ENCODE results near the gene ACTA2.

ACTA2 gene

DNA sequence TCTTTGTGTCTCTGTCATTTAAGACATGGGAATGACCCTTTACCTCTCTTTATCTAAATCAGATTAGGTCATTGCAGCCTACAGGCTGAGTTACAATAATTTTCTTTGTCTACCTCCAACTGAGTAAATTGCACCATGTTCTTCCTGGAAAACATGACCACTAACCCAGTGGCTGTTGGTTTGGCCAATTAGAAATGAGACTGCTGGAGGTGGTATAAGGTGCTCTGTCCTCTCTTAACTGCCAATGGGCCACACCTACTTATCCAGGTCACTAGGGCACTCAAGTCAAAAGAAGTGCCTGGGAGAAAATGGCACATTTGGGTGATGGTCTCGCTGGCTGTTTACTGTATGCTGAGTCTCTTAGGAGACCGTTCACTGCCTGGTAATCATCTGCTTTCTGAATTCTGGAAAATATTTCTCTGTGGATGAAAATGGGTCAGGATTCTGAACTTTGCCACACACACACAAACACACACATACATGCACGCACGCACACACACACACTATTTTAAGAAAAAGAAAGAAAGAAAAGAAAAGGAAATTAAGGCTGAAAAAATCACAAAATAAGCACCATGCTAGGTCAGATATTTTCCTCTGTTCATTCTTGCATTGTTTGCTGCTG, 56.1 kb downstream of the ACTA2 start:
- Mint-ChIP-seq H3K36me3 (ENCODE audit: low read depth) (peaks cover 21% of the 10 kb centered on the region), H3K27me3 (no peaks in the 10 kb centered on the region), H3K4me1 (ENCODE audit: low read depth) (peaks cover 41% of the 10 kb centered on the region), H3K9me3 (no peaks in the 10 kb centered on the region), H3K4me3 (no peak overlapping the region), H3K27ac (peak overlapping the region; percentile 60)
- intact Hi-C loops (cut with micrococcal nuclease): no loop called here

DNA sequence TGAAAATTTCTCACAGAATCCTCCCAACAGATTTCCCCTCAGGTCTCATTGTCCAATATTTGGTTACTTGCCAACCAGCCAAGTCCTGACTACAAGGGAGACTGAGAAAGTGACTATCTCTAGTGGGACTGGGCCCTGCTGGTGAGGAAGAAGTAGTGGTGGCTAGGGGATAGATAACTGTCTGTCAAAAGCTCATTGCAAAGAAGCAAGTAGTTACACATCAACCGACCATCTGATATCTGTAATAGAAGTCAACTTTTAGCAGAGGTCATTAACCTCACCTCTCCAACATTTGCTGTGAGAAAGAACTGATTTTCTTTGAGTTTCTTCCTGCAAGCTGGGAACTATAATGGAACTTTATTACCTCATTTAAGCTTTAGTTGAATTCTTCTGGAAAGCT, 57.3 kb downstream of the ACTA2 start:
- Mint-ChIP-seq H3K36me3 (ENCODE audit: low read depth) (peaks cover 21% of the 10 kb centered on the region), H3K9me3 (no peaks in the 10 kb centered on the region), H3K4me3 (no peak overlapping the region), H3K27me3 (no peaks in the 10 kb centered on the region), H3K27ac (no peak overlapping the region), H3K4me1 (ENCODE audit: low read depth) (peaks cover 46% of the 10 kb centered on the region)
- intact Hi-C loops (cut with micrococcal nuclease): no loop called here

DNA sequence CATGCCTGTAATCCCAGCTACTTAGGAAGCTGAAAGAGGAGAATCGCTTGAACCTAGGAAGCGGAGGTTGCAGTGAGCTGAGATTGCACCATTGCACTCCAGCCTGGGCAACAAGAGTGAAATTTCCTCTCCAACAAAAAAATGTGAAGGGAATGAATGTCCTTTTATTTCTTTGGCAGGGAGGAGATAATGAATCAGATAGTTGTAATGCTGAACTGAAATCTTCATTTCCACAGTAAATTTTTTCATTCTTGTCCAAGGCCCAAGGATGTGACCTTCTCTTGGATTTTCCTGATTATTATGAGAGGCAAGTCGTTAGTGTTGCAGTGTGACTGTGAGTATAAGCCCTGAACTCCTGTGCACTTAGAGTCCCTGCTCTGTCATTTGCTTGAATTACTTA, 59.0 kb downstream of the ACTA2 start:
- intact Hi-C loops (cut with micrococcal nuclease): no loop called here
- Mint-ChIP-seq H3K27me3 (no peaks in the 10 kb centered on the region), H3K4me3 (no peak overlapping the region), H3K4me1 (ENCODE audit: low read depth) (peaks cover 43% of the 10 kb centered on the region), H3K9me3 (no peaks in the 10 kb centered on the region), H3K27ac (no peak overlapping the region), H3K36me3 (ENCODE audit: low read depth) (peaks cover 14% of the 10 kb centered on the region)

DNA sequence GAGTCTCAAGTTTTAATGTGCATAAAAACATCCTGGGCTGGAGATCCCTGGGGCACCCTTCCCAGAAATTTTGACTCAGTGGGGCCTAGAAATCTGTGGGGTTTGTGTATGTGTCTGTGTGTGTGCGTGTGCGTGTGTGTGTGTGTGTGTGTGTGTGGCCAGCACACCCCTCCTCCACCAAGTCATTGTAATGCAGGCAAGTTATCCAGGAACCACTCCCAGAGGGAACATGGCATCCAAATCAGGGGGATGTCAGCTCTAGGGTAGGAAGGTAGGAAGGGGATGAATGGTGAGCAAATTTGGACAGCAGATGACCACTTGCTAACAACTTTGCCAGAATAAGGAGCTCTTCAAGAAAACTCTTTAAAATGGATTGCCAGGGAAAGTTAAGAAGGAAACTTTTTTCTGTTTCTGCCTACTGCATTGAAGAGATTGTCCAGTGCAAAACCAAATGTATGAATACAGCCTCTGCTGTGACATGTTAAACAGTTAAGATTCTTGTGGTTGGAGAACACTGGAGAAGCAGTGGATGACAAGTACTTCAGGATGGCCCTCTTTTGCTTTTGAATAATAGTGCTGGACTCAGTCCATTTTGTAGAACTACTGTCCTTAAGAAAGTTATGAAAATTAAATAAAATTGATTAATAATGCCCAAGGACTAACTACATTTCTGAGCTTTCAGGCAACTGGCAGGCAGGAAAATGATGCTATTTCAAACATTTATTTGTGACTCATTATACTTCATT, 60.2 kb downstream of the ACTA2 start:
- no peaks in the 10 kb centered on the region for H3K27me3 Mint-ChIP-seq
- intact Hi-C loops (cut with micrococcal nuclease): no loop called here
- peak overlapping the region; percentile 63 for H3K27ac Mint-ChIP-seq
- no peak overlapping the region for H3K4me3 Mint-ChIP-seq
- peaks cover 39% of the 10 kb centered on the region for H3K4me1 Mint-ChIP-seq (ENCODE audit: low read depth)
- H3K9me3 Mint-ChIP-seq: no peaks in the 10 kb centered on the region
- peaks cover 14% of the 10 kb centered on the region for H3K36me3 Mint-ChIP-seq (ENCODE audit: low read depth)

DNA sequence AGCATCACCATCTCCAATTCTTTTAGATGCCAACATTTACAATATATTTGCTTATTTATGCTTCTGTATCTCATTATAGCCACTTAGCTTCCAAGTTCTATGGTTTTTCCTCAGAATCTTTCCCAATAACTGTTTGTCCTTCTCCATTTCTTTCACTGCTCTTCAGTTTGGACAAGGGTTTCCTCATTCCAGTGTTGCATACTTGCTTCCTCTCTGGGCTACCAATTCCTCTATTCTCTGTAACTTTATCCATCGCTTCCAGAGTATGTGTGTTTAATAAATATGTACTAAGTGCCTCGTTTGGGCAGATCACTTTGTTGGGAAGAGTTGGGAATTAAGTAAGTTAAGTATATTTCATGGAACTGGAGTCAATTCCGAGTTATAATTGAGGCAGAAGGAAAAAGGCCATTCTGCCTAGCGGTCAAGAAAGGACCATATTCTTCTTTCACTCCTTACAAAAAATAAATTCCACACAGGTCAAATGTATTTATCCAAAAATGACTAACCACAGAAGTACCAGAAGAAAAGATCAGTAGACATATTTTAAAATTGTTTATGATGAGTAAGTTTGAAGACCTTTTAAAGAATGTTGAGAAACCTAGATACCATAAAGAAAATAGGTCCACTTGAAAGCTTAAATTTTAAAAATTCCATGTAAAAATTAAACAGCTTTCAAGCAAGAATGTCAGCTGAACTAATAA, 61.7 kb downstream of the ACTA2 start:
- Mint-ChIP-seq H3K4me1 (ENCODE audit: low read depth) (peaks cover 29% of the 10 kb centered on the region), H3K9me3 (no peaks in the 10 kb centered on the region), H3K4me3 (no peak overlapping the region), H3K36me3 (ENCODE audit: low read depth) (peaks cover 4% of the 10 kb centered on the region), H3K27ac (no peak overlapping the region), H3K27me3 (no peaks in the 10 kb centered on the region)
- intact Hi-C loops (cut with micrococcal nuclease): no loop called here

DNA sequence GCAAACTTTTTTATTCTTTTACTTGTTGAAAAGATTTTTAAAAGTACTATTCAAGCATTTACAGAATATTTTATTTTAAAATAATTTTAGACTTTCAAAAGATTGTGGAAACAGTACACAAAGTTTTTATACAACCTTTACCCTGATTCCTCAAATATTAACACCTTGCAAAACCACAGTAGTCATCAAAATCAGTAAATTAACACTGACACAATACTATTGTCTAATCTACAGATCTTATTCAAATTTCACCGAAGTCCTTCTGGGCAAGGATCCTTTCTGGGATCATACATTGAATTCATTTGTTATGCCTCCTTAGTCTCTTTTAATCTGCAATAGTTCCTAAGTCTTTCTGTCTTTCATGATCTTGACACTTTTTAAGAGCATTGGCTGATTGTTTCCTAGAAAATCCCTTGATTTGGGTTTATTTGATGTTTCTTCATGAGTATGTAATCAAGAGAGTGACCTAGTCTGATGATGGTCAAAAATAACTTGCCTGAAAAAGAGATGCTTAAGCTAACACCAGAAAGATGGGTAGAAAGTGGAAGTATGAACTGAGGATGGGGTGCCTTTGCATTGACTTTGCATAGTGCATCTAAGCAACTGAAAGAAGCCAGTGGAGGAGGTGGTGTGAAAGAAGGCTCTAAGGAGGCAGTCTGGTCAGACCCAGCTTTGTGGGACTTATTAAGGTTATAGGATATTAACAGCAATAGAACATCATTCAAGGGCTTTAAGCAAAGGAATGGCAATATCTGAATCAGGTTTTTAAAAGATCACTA, 62.8 kb downstream of the ACTA2 start:
- Mint-ChIP-seq H3K4me1 (ENCODE audit: low read depth) (peaks cover 29% of the 10 kb centered on the region), H3K9me3 (no peaks in the 10 kb centered on the region), H3K36me3 (ENCODE audit: low read depth) (peaks cover 4% of the 10 kb centered on the region), H3K4me3 (no peak overlapping the region), H3K27ac (peak overlapping the region; percentile 7), H3K27me3 (no peaks in the 10 kb centered on the region)
- intact Hi-C loops (cut with micrococcal nuclease): no loop called here

DNA sequence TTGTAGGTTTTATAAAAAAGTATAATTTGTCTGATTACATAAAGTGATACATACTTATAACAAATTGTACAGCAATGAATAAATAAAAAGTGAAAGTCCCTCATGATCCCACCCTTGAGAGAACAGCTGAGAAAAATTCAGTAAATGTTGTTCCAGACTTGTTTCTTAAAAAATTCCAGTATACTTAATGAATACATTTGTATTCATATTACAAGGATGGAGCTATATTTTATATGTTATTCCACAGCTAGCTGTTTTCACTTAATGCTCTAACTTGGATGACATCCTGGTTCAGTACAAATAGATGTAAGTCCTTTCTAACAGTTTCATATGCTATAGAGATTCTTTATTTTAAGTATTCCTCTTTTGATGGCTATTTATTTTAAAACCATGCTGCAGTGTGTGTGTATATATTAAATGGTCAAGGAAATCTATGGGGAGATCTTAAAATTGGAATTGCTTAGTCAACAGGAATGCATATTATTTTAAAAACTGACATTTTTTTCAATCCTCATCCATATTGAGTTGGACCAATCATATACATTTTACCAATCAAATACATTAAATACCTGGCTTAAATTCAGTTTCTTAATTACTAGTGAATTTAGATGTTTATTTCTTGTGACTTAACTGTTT, 63.6 kb downstream of the ACTA2 start:
- Mint-ChIP-seq H3K9me3 (no peaks in the 10 kb centered on the region), H3K27ac (no peak overlapping the region), H3K4me1 (ENCODE audit: low read depth) (peaks cover 35% of the 10 kb centered on the region), H3K27me3 (no peaks in the 10 kb centered on the region), H3K4me3 (no peak overlapping the region), H3K36me3 (ENCODE audit: low read depth) (peaks cover 9% of the 10 kb centered on the region)
- intact Hi-C loops (cut with micrococcal nuclease): no loop called here

DNA sequence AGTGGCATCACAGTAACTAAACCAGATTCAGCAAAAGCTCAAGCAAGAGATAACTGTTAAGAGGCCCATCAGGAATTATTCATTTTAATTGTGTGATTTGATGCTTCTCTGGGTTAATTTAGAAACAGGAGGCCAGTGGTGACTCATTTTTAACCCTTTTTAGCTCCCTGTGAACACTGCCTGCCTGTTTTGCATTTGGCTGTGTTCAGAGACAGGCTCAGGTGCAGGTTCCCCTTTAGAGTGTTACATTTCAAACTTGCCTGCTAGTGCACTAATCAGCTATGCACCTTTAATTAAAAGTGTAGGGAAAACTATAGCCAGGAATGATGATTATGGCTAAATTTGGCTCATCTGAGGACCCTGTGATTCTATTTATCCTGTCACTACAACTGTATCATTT, 66.0 kb downstream of the ACTA2 start:
- Mint-ChIP-seq H3K27me3 (no peaks in the 10 kb centered on the region), H3K9me3 (no peaks in the 10 kb centered on the region), H3K27ac (no peak overlapping the region), H3K4me3 (no peak overlapping the region), H3K36me3 (ENCODE audit: low read depth) (peaks cover 6% of the 10 kb centered on the region), H3K4me1 (ENCODE audit: low read depth) (peaks cover 36% of the 10 kb centered on the region)
- intact Hi-C loops (cut with micrococcal nuclease): no loop called here
